Measurements from ENCODE around the gene C10orf95. TPM values are rescaled to one million over a fixed set of nuclear protein-coding genes. Genes with fewer than 3 reads are reported as not detected.

C10orf95 gene
- polyA plus RNA-seq, 1 experiment: not detected

DNA sequence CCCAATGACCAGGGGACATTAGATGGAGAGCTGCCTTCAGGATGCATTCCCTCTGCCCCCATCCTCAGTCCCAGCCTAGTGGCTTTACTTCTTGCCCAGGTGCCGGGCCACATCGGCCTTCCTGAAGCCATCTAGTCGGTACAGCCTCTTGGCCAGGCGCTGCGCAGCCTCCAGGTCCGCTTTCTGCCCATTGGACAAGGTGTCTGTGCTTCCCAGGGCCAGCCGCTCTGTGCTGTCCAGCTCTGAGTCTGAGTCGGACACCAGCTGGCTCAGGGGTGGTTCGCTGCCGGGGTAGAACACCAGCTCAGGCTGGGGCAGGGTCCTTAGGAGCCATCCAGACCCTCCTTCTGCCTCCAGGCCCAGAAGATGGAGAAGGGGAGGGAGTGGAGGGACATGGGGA, 39.0 kb downstream of the C10orf95 start:
- ChIA-PET POLR2A (no interaction called here), CTCF (interaction anchor here (1.4 to 3.3 kb wide), 2 partner anchors 12 to 243 kb away, joined by 3 to 20 read pairs; no protein-coding TSS in a partner anchor)
- Histone ChIP-seq H3K27ac (ENCODE audit: low read depth, low read length) (no peak overlapping the region), H3K4me3 (ENCODE audit: low read depth, low read length) (no peak overlapping the region), H3K9me3 (ENCODE audit: control insufficient read depth, insufficient read depth, low read length) (no peaks in the 10 kb centered on the region; the same call in 1 of the 2 replicates), H3K27me3 (ENCODE audit: control insufficient read depth, insufficient read depth, low read length) (peaks cover 55% of the 10 kb centered on the region)
- TF ChIP-seq, protein P1, sequence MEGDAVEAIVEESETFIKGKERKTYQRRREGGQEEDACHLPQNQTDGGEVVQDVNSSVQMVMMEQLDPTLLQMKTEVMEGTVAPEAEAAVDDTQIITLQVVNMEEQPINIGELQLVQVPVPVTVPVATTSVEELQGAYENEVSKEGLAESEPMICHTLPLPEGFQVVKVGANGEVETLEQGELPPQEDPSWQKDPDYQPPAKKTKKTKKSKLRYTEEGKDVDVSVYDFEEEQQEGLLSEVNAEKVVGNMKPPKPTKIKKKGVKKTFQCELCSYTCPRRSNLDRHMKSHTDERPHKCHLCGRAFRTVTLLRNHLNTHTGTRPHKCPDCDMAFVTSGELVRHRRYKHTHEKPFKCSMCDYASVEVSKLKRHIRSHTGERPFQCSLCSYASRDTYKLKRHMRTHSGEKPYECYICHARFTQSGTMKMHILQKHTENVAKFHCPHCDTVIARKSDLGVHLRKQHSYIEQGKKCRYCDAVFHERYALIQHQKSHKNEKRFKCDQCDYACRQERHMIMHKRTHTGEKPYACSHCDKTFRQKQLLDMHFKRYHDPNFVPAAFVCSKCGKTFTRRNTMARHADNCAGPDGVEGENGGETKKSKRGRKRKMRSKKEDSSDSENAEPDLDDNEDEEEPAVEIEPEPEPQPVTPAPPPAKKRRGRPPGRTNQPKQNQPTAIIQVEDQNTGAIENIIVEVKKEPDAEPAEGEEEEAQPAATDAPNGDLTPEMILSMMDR (IDR thresholded peaks at IDR 0.05; ENCODE audit: low read depth, low read length): no peak
- DNase-seq (ENCODE audit: low read depth, low spot score): no peak

DNA sequence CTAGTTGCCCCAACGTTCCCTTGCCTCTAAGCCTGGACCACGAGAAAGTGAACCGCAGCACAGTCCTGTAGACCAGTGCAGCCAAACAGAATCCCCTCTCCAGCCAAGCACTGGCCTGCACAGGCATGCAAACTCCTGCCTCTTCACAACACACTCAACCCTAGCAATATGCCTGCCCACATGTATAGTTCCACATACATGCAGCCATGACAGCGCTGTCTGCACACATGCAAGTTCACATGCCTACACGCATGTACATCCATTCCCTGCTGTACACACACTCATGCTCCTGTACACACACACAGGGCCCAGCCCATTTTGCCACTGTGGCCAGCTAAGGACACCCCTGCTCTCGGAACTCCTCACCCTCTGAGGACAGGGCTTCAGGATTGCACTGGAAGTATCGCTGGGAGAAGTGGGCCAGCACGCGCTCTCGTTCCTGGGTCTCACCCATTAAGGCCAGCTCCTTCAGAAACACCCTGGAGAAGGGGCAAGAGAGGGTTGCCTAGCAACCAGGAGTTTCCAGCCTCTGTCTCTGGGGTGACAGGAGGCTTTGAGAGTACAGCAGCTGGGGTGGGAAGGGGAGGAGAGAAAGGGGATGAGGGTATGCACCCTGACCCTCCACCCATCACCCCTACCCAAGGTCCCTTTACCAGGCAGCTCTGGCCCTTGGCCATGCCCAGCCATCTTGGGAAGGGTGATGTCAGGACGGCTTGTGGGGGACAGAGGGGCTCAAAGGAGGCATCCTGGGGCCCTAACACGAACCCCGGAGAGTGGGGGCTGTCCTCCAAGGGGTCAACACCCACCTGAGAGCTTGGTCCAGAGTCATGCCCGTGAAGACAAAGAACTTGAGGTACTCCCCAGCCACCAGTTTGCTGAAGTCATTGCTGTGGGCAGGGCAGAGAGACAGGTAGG, 39.7 kb downstream of the C10orf95 start:
- no peak overlapping the region for H3K4me3 ChIP-seq (ENCODE audit: low read depth, low read length)
- DNase-seq (ENCODE audit: low read depth, low spot score): no peak
- POLR2A ChIA-PET: interaction anchor here (0.6 kb wide), 1 partner anchor 34 kb away, joined by 4 read pairs; no protein-coding TSS in a partner anchor
- no peaks in the 10 kb centered on the region; the same call in 1 of the 2 replicates for H3K9me3 ChIP-seq (ENCODE audit: control insufficient read depth, insufficient read depth, low read length)
- CTCF ChIA-PET: interaction anchor here (1.4 to 3.3 kb wide), 3 partner anchors 12 to 242 kb away, joined by 3 to 20 read pairs (median 12); no protein-coding TSS in a partner anchor
- H3K27me3 ChIP-seq (ENCODE audit: control insufficient read depth, insufficient read depth, low read length): peaks cover 53% of the 10 kb centered on the region
- H3K27ac ChIP-seq (ENCODE audit: low read depth, low read length): no peak overlapping the region
- TF ChIP-seq, protein P1 (IDR thresholded peaks at IDR 0.05; ENCODE audit: low read depth, low read length): no peak

DNA sequence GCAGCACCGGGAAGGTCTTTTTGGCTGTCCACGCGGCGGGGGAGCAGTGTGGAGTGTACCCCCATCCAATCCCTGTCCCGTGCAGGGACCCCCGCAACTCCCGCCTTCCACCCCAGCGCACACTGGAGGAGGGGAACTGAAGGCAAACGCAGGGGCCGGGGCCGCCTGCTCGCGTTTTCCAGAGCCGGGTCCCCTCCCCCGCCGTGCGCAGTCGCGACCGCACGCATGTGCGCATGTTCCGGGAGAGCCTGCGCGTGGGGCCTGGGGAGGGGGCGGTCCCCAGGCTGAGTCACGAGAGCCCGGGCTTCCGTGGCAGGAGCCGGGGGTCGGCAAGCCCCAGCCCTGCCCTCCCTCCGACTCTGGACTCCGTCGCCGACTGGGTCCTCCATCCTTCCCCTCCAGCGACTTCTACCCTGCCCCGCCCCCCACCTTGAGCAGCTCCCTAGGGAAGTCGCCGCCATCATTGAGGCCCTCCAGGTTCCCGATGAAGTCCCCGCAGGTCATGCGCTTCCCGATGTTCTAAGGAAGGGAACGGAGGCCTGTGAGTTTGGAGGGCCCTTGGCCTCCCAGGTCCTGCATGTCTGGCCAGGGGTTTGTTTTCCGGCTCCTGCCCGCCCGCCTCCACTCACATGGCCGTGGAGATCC, 40.8 kb downstream of the C10orf95 start:
- ChIA-PET POLR2A (interaction anchor here (0.6 kb wide), 1 partner anchor 35 kb away, joined by 4 read pairs; no protein-coding TSS in a partner anchor), CTCF (interaction anchor here (1.2 to 3.3 kb wide), 3 partner anchors 11 to 17 kb away, joined by 5 to 20 read pairs (median 12); no protein-coding TSS in a partner anchor)
- no peak for DNase-seq (ENCODE audit: low read depth, low spot score)
- H3K27ac ChIP-seq (ENCODE audit: low read depth, low read length): peak overlapping the region; percentile 47
- TF ChIP-seq, protein P1 (IDR thresholded peaks at IDR 0.05; ENCODE audit: low read depth, low read length): no peak
- peaks cover 45% of the 10 kb centered on the region for H3K27me3 ChIP-seq (ENCODE audit: control insufficient read depth, insufficient read depth, low read length)
- peak overlapping the region; percentile 59 for H3K4me3 ChIP-seq (ENCODE audit: low read depth, low read length)
- H3K9me3 ChIP-seq (ENCODE audit: control insufficient read depth, insufficient read depth, low read length): no peaks in the 10 kb centered on the region; the same call in 1 of the 2 replicates

GRCh38 chr10:102409604-102410428, 41.5 kb downstream of the C10orf95 start:
- TF ChIP-seq, protein P1 (IDR thresholded peaks at IDR 0.05; ENCODE audit: low read depth, low read length): no peak
- ChIA-PET CTCF (interaction anchor here (1.2 to 3.3 kb wide), 3 partner anchors 10 to 16 kb away, joined by 5 to 20 read pairs (median 12); no protein-coding TSS in a partner anchor), POLR2A (no interaction called here)
- peak overlapping the region; percentile 59 for H3K4me3 ChIP-seq (ENCODE audit: low read depth, low read length)
- no peaks in the 10 kb centered on the region; the same call in 1 of the 2 replicates for H3K9me3 ChIP-seq (ENCODE audit: control insufficient read depth, insufficient read depth, low read length)
- H3K27me3 ChIP-seq (ENCODE audit: control insufficient read depth, insufficient read depth, low read length): peaks cover 37% of the 10 kb centered on the region
- no peak for DNase-seq (ENCODE audit: low read depth, low spot score)
- peak overlapping the region; percentile 47 for H3K27ac ChIP-seq (ENCODE audit: low read depth, low read length)
